Measurements from ENCODE around the gene AQP1. TPM values are rescaled to one million over a fixed set of nuclear protein-coding genes. Genes with fewer than 3 reads are reported as not detected.

The AQP1 gene
- total and polyA plus RNA-seq, 5 donors from 2014 or later: 0.20 TPM; not detected in 4

DNA sequence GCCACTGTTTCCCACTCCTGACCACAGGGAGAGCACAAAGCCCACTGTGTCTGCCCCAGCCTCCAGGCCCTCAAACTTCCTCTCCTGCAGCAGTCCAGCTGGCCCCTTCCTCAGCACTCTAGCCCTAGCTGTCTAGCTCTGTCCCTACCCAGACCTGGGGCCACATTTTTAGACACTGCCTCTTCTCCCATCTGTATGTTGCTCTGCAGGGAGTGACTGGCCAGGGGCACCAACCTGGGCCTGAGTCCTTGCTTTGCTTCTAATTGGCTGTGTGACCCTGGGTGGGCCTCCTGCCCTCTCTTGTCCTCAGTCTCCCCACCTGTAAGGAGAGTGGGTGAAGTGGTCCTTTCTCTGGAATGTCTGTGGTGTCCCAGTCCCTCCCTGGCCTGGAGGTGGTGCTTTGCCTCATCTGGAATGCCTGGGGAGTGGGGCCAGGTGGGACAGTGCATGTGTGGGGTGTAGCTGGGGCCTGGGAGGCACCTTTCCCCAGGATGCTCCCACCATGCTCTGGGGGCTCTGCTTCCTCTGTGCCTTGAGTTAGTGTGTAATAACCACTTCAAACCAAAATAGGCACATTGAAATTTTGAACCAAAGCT, 25.1 kb downstream of the AQP1 start:
- no peak overlapping the region for H3K4me3 ChIP-seq (ENCODE audit: low read depth, low read length)
- H3K27ac Mint-ChIP-seq: no peak overlapping the region
- ATAC-seq (ENCODE audit: low read depth in 2 of 2) (no peak), DNase-seq (no peak)
- H3K4me3 Mint-ChIP-seq: no peak overlapping the region
- H3K27me3 Mint-ChIP-seq: peaks cover 38% of the 10 kb centered on the region
- H3K27ac ChIP-seq (ENCODE audit: insufficient read depth, low read length, poor library complexity, severe bottlenecking): no peak overlapping the region
- peaks cover 17% of the 10 kb centered on the region for H3K27me3 ChIP-seq (ENCODE audit: control insufficient read depth, insufficient read depth, low read length)
- H3K4me1 ChIP-seq (ENCODE audit: control insufficient read depth, insufficient read depth, low read length, poor library complexity, severe bottlenecking): no peaks in the 10 kb centered on the region
- H3K36me3 ChIP-seq (ENCODE audit: control insufficient read depth, insufficient read depth, low read length): no peaks in the 10 kb centered on the region
- H3K4me1 Mint-ChIP-seq: peaks cover 0 to 4% (median 0%) of the 10 kb centered on the region in 4 donors
- no peaks in the 10 kb centered on the region for H3K9me3 ChIP-seq (ENCODE audit: control insufficient read depth in 2 of 2, low read length in 2 of 2)
- no peaks in the 10 kb centered on the region for H3K36me3 Mint-ChIP-seq
- peaks cover 0 to 3% (median 0%) of the 10 kb centered on the region in 7 donors for H3K9me3 Mint-ChIP-seq

DNA sequence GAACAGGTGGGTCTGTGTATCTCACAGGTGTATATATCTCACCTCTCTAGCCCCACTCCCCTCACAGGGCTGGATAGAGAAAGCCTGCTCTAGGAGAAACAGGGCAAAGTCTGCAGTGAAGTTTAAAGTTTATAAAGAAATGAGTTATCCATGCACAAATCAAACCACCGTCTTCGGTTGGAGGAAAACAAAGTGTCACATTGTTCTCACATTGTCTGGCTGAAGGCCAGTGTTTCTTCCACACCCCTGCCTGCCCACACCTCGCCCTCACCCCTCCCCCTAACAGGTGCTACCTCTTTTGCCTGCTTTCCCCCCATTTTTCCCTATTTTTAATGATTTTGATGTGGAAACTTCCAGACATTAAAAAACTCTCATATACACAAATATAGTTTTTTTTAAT, 25.8 kb downstream of the AQP1 start:
- H3K4me1 Mint-ChIP-seq: peaks cover 0 to 4% (median 0%) of the 10 kb centered on the region in 4 donors
- Histone ChIP-seq H3K27me3 (ENCODE audit: control insufficient read depth, insufficient read depth, low read length) (peaks cover 20% of the 10 kb centered on the region), H3K36me3 (ENCODE audit: control insufficient read depth, insufficient read depth, low read length) (no peaks in the 10 kb centered on the region), H3K4me1 (ENCODE audit: control insufficient read depth, insufficient read depth, low read length, poor library complexity, severe bottlenecking) (no peaks in the 10 kb centered on the region), H3K4me3 (ENCODE audit: low read depth, low read length) (no peak overlapping the region), H3K9me3 (ENCODE audit: control insufficient read depth in 2 of 2, low read length in 2 of 2) (no peaks in the 10 kb centered on the region), H3K27ac (ENCODE audit: insufficient read depth, low read length, poor library complexity, severe bottlenecking) (no peak overlapping the region)
- peaks cover 45% of the 10 kb centered on the region for H3K27me3 Mint-ChIP-seq
- H3K4me3 Mint-ChIP-seq: no peak overlapping the region
- H3K36me3 Mint-ChIP-seq: no peaks in the 10 kb centered on the region
- peaks cover 0 to 3% (median 0%) of the 10 kb centered on the region in 7 donors for H3K9me3 Mint-ChIP-seq
- DNase-seq (no peak), ATAC-seq (ENCODE audit: low read depth in 2 of 2) (no peak)
- no peak overlapping the region for H3K27ac Mint-ChIP-seq

- Histone ChIP-seq H3K4me1 (ENCODE audit: control insufficient read depth, insufficient read depth, low read length, poor library complexity, severe bottlenecking) (no peaks in the 10 kb centered on the region), H3K9me3 (ENCODE audit: control insufficient read depth in 2 of 2, low read length in 2 of 2) (no peaks in the 10 kb centered on the region), H3K4me3 (ENCODE audit: low read depth, low read length) (no peak overlapping the region), H3K27ac (ENCODE audit: insufficient read depth, low read length, poor library complexity, severe bottlenecking) (no peak overlapping the region), H3K36me3 (ENCODE audit: control insufficient read depth, insufficient read depth, low read length) (no peaks in the 10 kb centered on the region), H3K27me3 (ENCODE audit: control insufficient read depth, insufficient read depth, low read length) (peaks cover 25% of the 10 kb centered on the region)
- Mint-ChIP-seq H3K27ac (no peak overlapping the region), H3K4me3 (no peak overlapping the region), H3K27me3 (peaks cover 46% of the 10 kb centered on the region), H3K36me3 (no peaks in the 10 kb centered on the region), H3K9me3 (peaks cover 0 to 3% (median 0%) of the 10 kb centered on the region in 7 donors), H3K4me1 (peaks cover 0 to 4% (median 0%) of the 10 kb centered on the region in 4 donors)
- peak; percentile 25 to 56 (median 26) for DNase-seq
- ATAC-seq (ENCODE audit: low read depth in 2 of 2): peak in 1 of 2 donors; percentile 28
Observed at GRCh38 chr7:30938435-30939316, 27.0 kb downstream of the AQP1 start.

- Mint-ChIP-seq H3K4me1 (peaks cover 0 to 4% (median 0%) of the 10 kb centered on the region in 4 donors), H3K27me3 (peaks cover 50% of the 10 kb centered on the region), H3K36me3 (no peaks in the 10 kb centered on the region), H3K9me3 (peaks cover 1 to 18% (median 5%) of the 10 kb centered on the region in 7 donors), H3K4me3 (no peak overlapping the region), H3K27ac (no peak overlapping the region)
- H3K36me3 ChIP-seq (ENCODE audit: control insufficient read depth, insufficient read depth, low read length): no peaks in the 10 kb centered on the region
- no peaks in the 10 kb centered on the region for H3K4me1 ChIP-seq (ENCODE audit: control insufficient read depth, insufficient read depth, low read length, poor library complexity, severe bottlenecking)
- H3K9me3 ChIP-seq (ENCODE audit: control insufficient read depth in 2 of 2, low read length in 2 of 2): peaks cover 6 to 16% of the 10 kb centered on the region in 2 experiments
- ATAC-seq (ENCODE audit: low read depth in 2 of 2) (no peak), DNase-seq (no peak)
- no peak overlapping the region for H3K4me3 ChIP-seq (ENCODE audit: low read depth, low read length)
- H3K27ac ChIP-seq (ENCODE audit: insufficient read depth, low read length, poor library complexity, severe bottlenecking): no peak overlapping the region
- H3K27me3 ChIP-seq (ENCODE audit: control insufficient read depth, insufficient read depth, low read length): peaks cover 33% of the 10 kb centered on the region
Observed at GRCh38 chr7:30941582-30942323, 30.1 kb downstream of the AQP1 start.

GRCh38 chr7:30950197-30950596, 38.5 kb downstream of the AQP1 start:
- no peaks in the 10 kb centered on the region for H3K27me3 ChIP-seq (ENCODE audit: control insufficient read depth, insufficient read depth, low read length)
- H3K4me1 Mint-ChIP-seq: no peaks in the 10 kb centered on the region
- H3K27ac Mint-ChIP-seq: no peak overlapping the region

DNA sequence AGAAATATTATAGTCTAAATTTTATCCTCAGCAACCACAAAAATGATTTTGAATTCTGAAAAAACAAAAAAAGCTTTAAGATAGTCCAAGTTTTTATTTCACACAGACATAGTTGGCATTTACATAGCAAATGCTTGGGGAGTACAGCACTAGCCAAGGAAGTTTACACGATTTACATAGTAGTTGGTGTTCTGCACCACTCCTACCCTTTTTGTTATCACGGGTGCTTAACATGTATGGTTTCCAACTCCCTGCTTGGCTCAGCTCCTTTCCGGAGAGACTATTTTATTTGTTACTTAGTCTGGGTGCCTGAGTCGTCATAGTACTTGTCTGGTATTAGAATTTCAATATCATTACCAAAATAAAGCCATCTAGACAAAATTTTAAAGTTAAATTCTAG, 43.3 kb downstream of the AQP1 start:
- no peak overlapping the region for H3K27ac Mint-ChIP-seq
- Histone ChIP-seq H3K4me1 (ENCODE audit: control insufficient read depth, insufficient read depth, low read length, poor library complexity, severe bottlenecking) (no peaks in the 10 kb centered on the region), H3K36me3 (ENCODE audit: control insufficient read depth, insufficient read depth, low read length) (no peaks in the 10 kb centered on the region), H3K27me3 (ENCODE audit: control insufficient read depth, insufficient read depth, low read length) (no peaks in the 10 kb centered on the region), H3K27ac (ENCODE audit: insufficient read depth, low read length, poor library complexity, severe bottlenecking) (no peak overlapping the region), H3K4me3 (ENCODE audit: low read depth, low read length) (no peak overlapping the region), H3K9me3 (ENCODE audit: control insufficient read depth in 2 of 2, low read length in 2 of 2) (no peaks in the 10 kb centered on the region)
- no peak for ATAC-seq (ENCODE audit: low read depth in 2 of 2)
- H3K4me3 Mint-ChIP-seq: no peak overlapping the region
- H3K4me1 Mint-ChIP-seq: no peaks in the 10 kb centered on the region
- peaks cover 30% of the 10 kb centered on the region for H3K27me3 Mint-ChIP-seq
- no peaks in the 10 kb centered on the region for H3K36me3 Mint-ChIP-seq
- H3K9me3 Mint-ChIP-seq: peaks cover 0 to 15% (median 6%) of the 10 kb centered on the region in 7 donors
- DNase-seq: no peak

More at GRCh38 chr7:30950197-30950596, 38.5 kb downstream of the AQP1 start:
- Mint-ChIP-seq H3K36me3 (no peaks in the 10 kb centered on the region), H3K9me3 (peaks cover 0 to 15% (median 8%) of the 10 kb centered on the region in 7 donors), H3K4me3 (no peak overlapping the region), H3K27me3 (peaks cover 23% of the 10 kb centered on the region)
- ATAC-seq (ENCODE audit: low read depth in 2 of 2) (no peak), DNase-seq (no peak)
- no peak overlapping the region for H3K27ac ChIP-seq (ENCODE audit: insufficient read depth, low read length, poor library complexity, severe bottlenecking)
- no peaks in the 10 kb centered on the region for H3K4me1 ChIP-seq (ENCODE audit: control insufficient read depth, insufficient read depth, low read length, poor library complexity, severe bottlenecking)
- H3K9me3 ChIP-seq (ENCODE audit: control insufficient read depth in 2 of 2, low read length in 2 of 2): peaks cover under 1 to 7% of the 10 kb centered on the region in 2 experiments
- no peaks in the 10 kb centered on the region for H3K36me3 ChIP-seq (ENCODE audit: control insufficient read depth, insufficient read depth, low read length)
- no peak overlapping the region for H3K4me3 ChIP-seq (ENCODE audit: low read depth, low read length)

- Mint-ChIP-seq H3K9me3 (peaks cover 0 to 15% (median 4%) of the 10 kb centered on the region in 7 donors), H3K4me1 (no peaks in the 10 kb centered on the region), H3K4me3 (no peak overlapping the region), H3K36me3 (no peaks in the 10 kb centered on the region), H3K27me3 (peaks cover 25% of the 10 kb centered on the region), H3K27ac (no peak overlapping the region)
- DNase-seq (no peak), ATAC-seq (ENCODE audit: low read depth in 2 of 2) (no peak)
- H3K27ac ChIP-seq (ENCODE audit: insufficient read depth, low read length, poor library complexity, severe bottlenecking): no peak overlapping the region
- H3K4me1 ChIP-seq (ENCODE audit: control insufficient read depth, insufficient read depth, low read length, poor library complexity, severe bottlenecking): no peaks in the 10 kb centered on the region
- no peaks in the 10 kb centered on the region for H3K36me3 ChIP-seq (ENCODE audit: control insufficient read depth, insufficient read depth, low read length)
- H3K9me3 ChIP-seq (ENCODE audit: control insufficient read depth in 2 of 2, low read length in 2 of 2): no peaks in the 10 kb centered on the region
- H3K4me3 ChIP-seq (ENCODE audit: low read depth, low read length): no peak overlapping the region
- no peaks in the 10 kb centered on the region for H3K27me3 ChIP-seq (ENCODE audit: control insufficient read depth, insufficient read depth, low read length)
Observed at GRCh38 chr7:30956704-30957103, 45.1 kb downstream of the AQP1 start.

Measured in CD4-positive, CD25-positive, alpha-beta regulatory T cell (primary cell).